IPS-18a (cell line): ENCODE results near the gene TBL3.
"Not testable (repeated sequence)": the region's sequence is repeated elsewhere in the genome, so short reads cannot be mapped to it uniquely, and the experiment has no call there.

Source experiments
- H3K27ac ChIP-seq: one replicate; pipeline ENCODE4 v1.5.1; 2013; ENCODE audit warnings: low read length
- H3K27me3 ChIP-seq: one replicate; pipeline ENCODE4 v1.6.1; 2013; ENCODE audit warnings: mild to moderate bottlenecking, low read length; ENCODE audit not compliant: control insufficient read depth, insufficient read depth
- H3K36me3 ChIP-seq: one replicate; pipeline ENCODE4 v1.6.1; 2013; ENCODE audit warnings: low read depth, low read length; ENCODE audit not compliant: control insufficient read depth
- H3K4me1 ChIP-seq: one replicate; pipeline ENCODE4 v1.6.1; 2013; ENCODE audit warnings: low read depth, low read length; ENCODE audit not compliant: control insufficient read depth
- H3K4me3 ChIP-seq: one replicate; pipeline ENCODE4 v1.5.1; 2013; ENCODE audit warnings: low read length
- H3K9ac ChIP-seq: one replicate; pipeline ENCODE4 v1.6.1; 2013; ENCODE audit warnings: mild to moderate bottlenecking, low read length, moderate library complexity
- H3K9me3 ChIP-seq: one replicate; pipeline ENCODE4 v1.6.1; 2013; ENCODE audit warnings: low read depth, low read length; ENCODE audit not compliant: control insufficient read depth

Gene TBL3

GRCh38 chr16:1960665-1961630, 10.9 kb upstream of the TBL3 start:
- Histone ChIP-seq H3K4me1 (peaks cover 10% of the 10 kb centered on the region), H3K9me3 (no peaks in the 10 kb centered on the region), H3K36me3 (peaks cover 30% of the 10 kb centered on the region), H3K27me3 (no peaks in the 10 kb centered on the region), H3K9ac (no peak overlapping the region), H3K4me3 (peak overlapping the region; percentile 83), H3K27ac (no peak overlapping the region)

- Histone ChIP-seq H3K27ac (no peak overlapping the region), H3K9me3 (no peaks in the 10 kb centered on the region), H3K36me3 (peaks cover 30% of the 10 kb centered on the region), H3K4me3 (peak overlapping the region; percentile 80), H3K4me1 (peaks cover 10% of the 10 kb centered on the region), H3K9ac (no peak overlapping the region), H3K27me3 (no peaks in the 10 kb centered on the region)
Observed at GRCh38 chr16:1961651-1962067, 10.2 kb upstream of the TBL3 start.

GRCh38 chr16:1962161-1963153, 9.4 kb upstream of the TBL3 start:
- not testable (repeated sequence) for H3K27ac ChIP-seq, H3K27me3 ChIP-seq, H3K9me3 ChIP-seq
- H3K4me3 ChIP-seq = peak overlapping the region; percentile 80
- peaks cover 30% of the 10 kb centered on the region for H3K36me3 ChIP-seq
- peak overlapping the region; percentile 91 for H3K9ac ChIP-seq
- H3K4me1 ChIP-seq = peaks cover 10% of the 10 kb centered on the region

GRCh38 chr16:1963806-1964505, 7.9 kb upstream of the TBL3 start:
- Histone ChIP-seq H3K9me3 (no peaks in the 10 kb centered on the region), H3K27me3 (no peaks in the 10 kb centered on the region), H3K27ac (peak overlapping the region; percentile 3), H3K36me3 (peaks cover 30% of the 10 kb centered on the region), H3K4me1 (peaks cover 10% of the 10 kb centered on the region), H3K9ac (peak overlapping the region; percentile 91), H3K4me3 (peak overlapping the region; percentile 80)

GRCh38 chr16:1964506-1965395, 7.1 kb upstream of the TBL3 start, which contains the start of gene RPS2:
Gene RPS2 (minus strand): TSS chr16:1964826. CDS start chr16:1964625, 201 bp downstream.
- peaks cover 10% of the 10 kb centered on the region for H3K4me1 ChIP-seq
- H3K36me3 ChIP-seq = peaks cover 30% of the 10 kb centered on the region
- H3K9ac ChIP-seq = peak within 1 kb of the TSS; percentile 91
- H3K9me3 ChIP-seq = no peaks in the 10 kb centered on the region
- H3K27me3 ChIP-seq = no peaks in the 10 kb centered on the region
- H3K27ac ChIP-seq = peak within 1 kb of the TSS; percentile 3
- H3K4me3 ChIP-seq = peak within 1 kb of the TSS; percentile 80

- H3K4me3 ChIP-seq = peak overlapping the region; percentile 80
- no peaks in the 10 kb centered on the region for H3K27me3 ChIP-seq
- H3K9me3 ChIP-seq = no peaks in the 10 kb centered on the region
- H3K36me3 ChIP-seq = peaks cover 30% of the 10 kb centered on the region
- peak overlapping the region; percentile 91 for H3K9ac ChIP-seq
- no peak overlapping the region for H3K27ac ChIP-seq
- peaks cover 10% of the 10 kb centered on the region for H3K4me1 ChIP-seq
Observed at GRCh38 chr16:1965396-1966001, 6.4 kb upstream of the TBL3 start.

- Histone ChIP-seq H3K27ac (no peak within 1 kb of the TSS), H3K4me3 (peak within 1 kb of the TSS; percentile 80), H3K4me1 (peaks cover 4% of the 10 kb centered on the region), H3K27me3 (no peaks in the 10 kb centered on the region), H3K36me3 (peaks cover 26% of the 10 kb centered on the region), H3K9me3 (no peaks in the 10 kb centered on the region), H3K9ac (peak within 1 kb of the TSS; percentile 91)
Observed at GRCh38 chr16:1966460-1966859, 5.4 kb upstream of the TBL3 start, which contains the start of gene RNF151. Gene RNF151 (plus strand): TSS chr16:1966856. CDS start chr16:1966882, 26 bp downstream.

- Histone ChIP-seq H3K9ac (no peak overlapping the region), H3K27me3 (no peaks in the 10 kb centered on the region), H3K4me3 (no peak overlapping the region), H3K27ac (no peak overlapping the region), H3K36me3 (peaks cover 8% of the 10 kb centered on the region), H3K4me1 (no peaks in the 10 kb centered on the region), H3K9me3 (no peaks in the 10 kb centered on the region)
Observed at GRCh38 chr16:1968146-1968953, 3.5 kb upstream of the TBL3 start.

GRCh38 chr16:1972490-1972877, 631 bp downstream of the TBL3 start:
- Histone ChIP-seq H3K4me1 (no peaks in the 10 kb centered on the region), H3K9ac (peak overlapping the region; percentile 70), H3K36me3 (peaks cover 28% of the 10 kb centered on the region), H3K27me3 (no peaks in the 10 kb centered on the region), H3K4me3 (peak overlapping the region; percentile 71), H3K9me3 (no peaks in the 10 kb centered on the region), H3K27ac (no peak overlapping the region)
